HG02678 (cell line): ENCODE measurements around the gene SLC22A15.
"Not testable (repeated sequence)": the region's sequence is repeated elsewhere in the genome, so short reads cannot be mapped to it uniquely, and the experiment has no call there.

ENCODE experiments used
- ATAC-seq: cut with Tn5 transposase; IDR thresholded peaks from one replicate; pipeline ENCODE4 v1.9.1; 2021; ENCODE audit warnings: mild to moderate bottlenecking, moderate library complexity; ENCODE audit not compliant: unreplicated experiment

SLC22A15 gene

GRCh38 chr1:115976062-115976920 is at the start of gene SLC22A15:
Gene SLC22A15, plus strand, starts transcription at chr1:115976513. Its CDS starts 115 bp downstream, at chr1:115976628.
- ATAC-seq = peak; percentile 86

DNA sequence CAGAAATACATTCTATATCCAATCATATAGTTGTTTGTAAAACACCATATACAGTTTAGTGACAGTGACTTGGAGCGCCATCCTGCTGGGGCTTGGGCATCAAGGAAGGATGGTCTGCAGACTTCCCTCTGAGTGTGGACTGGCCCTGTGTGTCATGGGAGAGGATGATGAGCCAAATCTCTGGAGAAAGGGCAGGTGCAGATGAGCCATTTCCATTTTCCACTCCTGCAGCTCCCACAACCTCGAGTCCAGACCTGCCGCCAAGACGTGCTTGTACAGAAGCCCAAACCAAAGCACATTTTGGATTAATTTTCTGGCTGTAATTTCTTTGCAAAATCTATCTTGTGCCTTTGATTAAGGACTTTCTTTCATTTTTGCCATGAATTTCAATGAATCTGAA is 48.3 kb upstream of the SLC22A15 start:
- no peak for ATAC-seq

DNA sequence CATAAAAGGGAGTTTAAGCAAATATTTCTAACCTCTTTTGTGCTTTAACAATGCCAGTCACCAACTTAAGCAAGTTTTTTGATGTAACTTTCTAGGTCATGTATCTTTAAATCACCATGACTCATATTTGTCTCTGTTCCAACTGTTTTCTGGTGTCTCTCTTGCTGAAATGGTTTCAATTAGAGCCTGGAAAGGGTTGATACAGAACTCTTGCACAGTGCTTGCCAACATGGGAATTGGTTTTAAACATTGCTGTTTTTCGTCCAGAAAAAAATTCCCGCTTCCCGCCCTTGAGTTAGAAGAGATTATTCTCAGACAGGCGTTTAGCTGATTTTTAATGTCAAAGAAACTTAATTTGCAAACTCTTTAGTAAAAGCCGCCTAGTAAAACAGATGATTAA is 46.4 kb upstream of the SLC22A15 start:
- no peak for ATAC-seq

DNA sequence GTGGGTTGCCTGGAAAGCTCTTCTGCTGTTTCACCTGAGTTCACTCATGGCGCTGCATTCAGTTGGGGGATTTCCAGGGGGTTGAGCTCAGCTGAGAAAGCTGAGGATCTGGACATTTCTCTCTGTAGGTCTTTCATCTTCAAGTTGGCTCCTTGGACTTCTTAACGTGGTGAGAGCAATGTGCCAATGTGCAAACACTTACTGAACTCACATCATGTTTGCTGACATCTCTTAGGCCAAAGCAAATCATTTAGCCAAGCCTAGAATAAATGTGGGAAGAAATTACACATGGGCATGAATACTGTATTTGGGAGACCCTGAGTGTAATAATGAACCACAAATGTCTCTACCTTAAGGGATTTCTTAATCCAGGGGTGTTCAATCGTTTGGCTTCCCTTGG is 42.7 kb upstream of the SLC22A15 start:
- no peak for ATAC-seq

- ATAC-seq = no peak
Observed at GRCh38 chr1:115939455-115939854, 36.9 kb upstream of the SLC22A15 start.

- no peak for ATAC-seq
Observed at GRCh38 chr1:115946116-115946515, 30.2 kb upstream of the SLC22A15 start.

DNA sequence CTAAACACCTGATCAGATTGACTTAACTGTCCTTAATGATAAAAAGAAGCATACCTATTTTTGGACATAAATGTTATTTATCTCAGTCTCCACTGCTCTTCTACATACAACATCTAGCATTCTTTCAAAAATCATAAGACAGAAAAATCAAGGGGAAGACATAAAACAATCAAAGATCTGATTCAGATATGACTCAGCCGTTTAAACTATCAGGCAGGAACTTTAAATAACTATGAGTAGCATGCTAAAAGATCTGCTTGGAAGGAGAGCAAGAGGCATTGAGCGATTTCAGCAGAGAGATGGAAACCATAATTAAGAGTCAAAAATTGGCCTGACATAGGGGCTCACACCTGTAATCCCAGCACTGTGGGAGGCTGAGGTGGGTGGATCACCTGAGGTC is 27.2 kb upstream of the SLC22A15 start:
- no peak for ATAC-seq

- ATAC-seq = no peak
Observed at GRCh38 chr1:115951560-115951959, 24.8 kb upstream of the SLC22A15 start.

DNA sequence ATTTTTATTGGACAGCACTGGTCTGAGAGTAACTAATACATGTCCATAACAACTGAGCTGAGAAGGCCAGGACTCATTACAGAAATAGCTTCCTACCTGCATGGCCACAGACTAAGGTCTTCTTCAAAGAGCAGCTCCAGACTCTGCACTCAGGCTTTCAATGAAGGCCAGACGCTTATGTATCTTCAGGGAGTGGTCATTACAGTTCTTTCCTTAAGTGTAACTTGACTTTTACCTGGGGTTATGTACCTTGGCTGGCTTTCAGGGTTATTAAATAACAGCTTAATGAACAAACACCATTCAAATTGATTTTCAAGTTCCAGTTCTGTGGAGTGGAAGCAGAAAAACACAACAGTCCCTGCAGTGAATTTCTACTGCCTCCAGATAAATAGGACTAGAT is 23.8 kb upstream of the SLC22A15 start:
- no peak for ATAC-seq

GRCh38 chr1:115953180-115953579 is 23.1 kb upstream of the SLC22A15 start:
- no peak for ATAC-seq

DNA sequence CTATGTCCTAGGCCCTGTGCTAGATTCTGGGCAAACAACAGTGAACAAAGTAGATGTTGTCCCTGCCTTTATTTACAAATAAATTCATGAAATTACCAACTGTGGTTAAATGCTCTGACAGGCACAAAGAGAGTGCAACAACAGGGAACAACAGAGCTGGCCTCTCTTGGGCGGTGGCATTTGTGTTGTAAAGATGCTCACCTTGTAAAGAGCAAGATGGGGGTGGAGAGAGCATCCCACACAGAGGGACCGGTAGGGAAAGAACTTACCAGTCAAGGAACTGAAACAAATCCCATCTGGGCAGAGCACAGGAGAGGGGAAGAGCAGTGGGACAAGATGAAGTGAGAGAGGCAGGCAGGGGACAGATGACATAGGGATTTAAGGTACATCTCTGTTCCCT is 21.6 kb upstream of the SLC22A15 start:
- ATAC-seq = no peak

DNA sequence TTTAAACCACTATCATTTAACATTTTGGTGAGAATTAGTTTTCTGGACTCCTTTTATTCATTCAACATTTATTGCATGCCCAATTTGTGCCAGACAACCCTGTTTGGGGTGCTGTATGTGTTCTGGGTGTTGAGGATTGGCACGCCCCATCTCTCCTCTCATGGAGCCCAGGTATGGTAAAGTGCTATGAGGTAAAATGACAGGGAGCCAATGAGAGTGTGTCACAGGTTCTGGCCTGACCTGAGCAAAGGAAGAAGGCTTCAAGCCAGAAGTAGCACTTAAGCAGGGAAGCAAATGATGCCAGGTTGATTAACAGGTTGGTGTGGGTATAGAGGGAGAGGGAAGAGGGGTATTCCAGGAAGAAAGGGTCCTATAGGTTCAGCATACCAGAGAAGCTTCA is 21.1 kb upstream of the SLC22A15 start:
- ATAC-seq = no peak

- ATAC-seq = no peak
Observed at GRCh38 chr1:115958866-115959265, 17.4 kb upstream of the SLC22A15 start.

GRCh38 chr1:115969509-115969908 is 6.8 kb upstream of the SLC22A15 start:
- no peak for ATAC-seq

DNA sequence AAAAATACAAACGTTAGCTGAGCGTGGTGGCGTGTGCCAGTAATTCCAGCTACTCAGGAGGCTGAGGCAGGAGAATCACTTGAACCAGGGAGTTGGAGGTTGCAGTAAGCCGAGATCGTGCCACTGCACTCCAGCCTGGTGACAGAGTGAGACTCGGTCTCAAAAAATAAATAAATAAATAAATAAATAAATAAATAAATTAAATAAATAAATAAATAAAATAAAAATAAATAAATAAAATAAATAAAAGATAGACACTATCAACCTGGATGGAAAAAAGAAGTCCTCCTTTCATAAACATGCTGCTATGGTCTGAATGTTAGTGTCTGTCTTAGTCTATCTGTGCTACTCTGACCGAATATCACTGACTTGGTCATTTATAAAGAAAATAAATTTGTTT is 4.5 kb upstream of the SLC22A15 start:
- ATAC-seq = not testable (repeated sequence)

GRCh38 chr1:115973154-115973553 is 3.2 kb upstream of the SLC22A15 start:
- no peak for ATAC-seq

- no peak for ATAC-seq
Observed at GRCh38 chr1:115975569-115976061, 698 bp upstream of the SLC22A15 start.

DNA sequence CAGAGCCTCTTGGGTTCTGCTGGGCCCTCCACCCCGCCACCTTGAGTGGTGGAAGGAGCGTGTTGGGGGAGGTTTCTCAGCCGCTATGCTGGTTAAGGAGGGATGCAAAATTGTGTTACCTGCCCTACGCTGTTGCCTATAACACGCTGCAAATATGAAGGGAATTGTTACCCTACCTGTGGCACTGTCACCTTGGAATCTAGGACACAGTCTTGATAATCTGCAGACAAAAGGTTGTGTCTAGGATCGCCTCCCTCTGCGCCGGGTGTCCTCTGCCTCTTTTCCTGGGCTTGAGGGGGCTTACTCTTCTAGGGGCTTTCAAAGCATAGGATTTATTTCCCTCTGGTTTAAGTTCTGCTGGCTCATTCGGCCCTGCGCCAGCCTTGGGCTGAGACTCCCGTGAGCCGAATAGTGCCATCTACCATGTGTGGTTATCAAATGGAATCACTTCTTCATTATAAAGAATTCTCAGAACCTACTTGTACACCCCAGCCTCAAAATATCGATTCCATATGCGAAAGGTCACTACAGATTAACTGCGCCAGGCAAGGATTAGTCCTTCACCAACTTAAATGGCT is 697 bp downstream of the SLC22A15 start:
- no peak for ATAC-seq

DNA sequence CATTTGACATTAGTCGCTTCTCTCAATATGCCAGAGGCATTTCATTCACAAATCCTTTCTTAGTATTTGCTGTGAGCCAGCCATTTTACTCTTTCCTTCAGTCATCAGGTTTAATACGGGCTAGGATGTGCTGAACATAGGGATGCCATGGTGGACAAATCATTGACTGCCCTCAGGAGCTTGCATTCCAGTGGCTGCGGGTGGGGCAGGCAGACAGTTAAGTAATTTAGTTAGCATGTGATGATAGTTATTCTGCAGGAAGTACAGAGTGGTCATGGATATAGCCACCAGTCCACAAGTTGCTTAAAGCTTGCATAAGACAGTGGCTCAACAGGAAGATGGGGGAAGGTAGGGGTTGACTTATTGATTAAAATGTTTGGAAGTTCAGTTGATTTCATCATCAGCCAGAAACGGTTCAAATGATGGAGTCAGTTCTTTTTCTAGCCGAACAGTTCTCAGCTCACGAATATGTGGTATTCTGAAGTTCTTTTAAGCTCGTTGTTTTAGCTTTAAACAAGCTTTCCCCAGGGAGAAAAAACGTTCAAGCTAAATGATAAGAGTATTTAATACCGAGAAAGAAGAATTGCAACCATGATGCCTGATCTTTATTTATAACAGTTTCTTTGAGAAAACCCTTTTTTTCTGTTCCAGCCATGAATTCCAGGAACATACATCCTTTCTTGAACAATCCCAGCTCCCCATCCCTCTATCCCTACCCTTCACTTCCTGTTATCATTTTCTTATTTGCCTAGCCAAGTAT is 1.4 kb downstream of the SLC22A15 start:
- ATAC-seq = no peak

- no peak for ATAC-seq
Observed at GRCh38 chr1:115978292-115978941, 2.1 kb downstream of the SLC22A15 start.

GRCh38 chr1:115980156-115980555 is 3.8 kb downstream of the SLC22A15 start:
- no peak for ATAC-seq
